ENCODE measurements around the gene OR5AR1.

Gene OR5AR1

GRCh38 chr11:56693428-56693827 is 29.9 kb downstream of the OR5AR1 start:
- no peak overlapping the region for H3K4me3 ChIP-seq (ENCODE audit: low read depth, low read length)
- H3K79me2 ChIP-seq (ENCODE audit: control insufficient read depth, insufficient read depth, low read length, unreplicated experiment): no peaks in the 10 kb centered on the region
- H3K27ac ChIP-seq (ENCODE audit: low read depth, low read length): no peak overlapping the region
- no peaks in the 10 kb centered on the region for H3K27me3 ChIP-seq (ENCODE audit: insufficient read depth, low read length)
- no peaks in the 10 kb centered on the region for H3K4me1 ChIP-seq (ENCODE audit: control insufficient read depth, insufficient read depth, low read length, unreplicated experiment)
- H3K36me3 ChIP-seq (ENCODE audit: insufficient read depth, low read length): no peaks in the 10 kb centered on the region
- H2AFZ ChIP-seq (ENCODE audit: low read length, unreplicated experiment): no peak overlapping the region

- no peaks in the 10 kb centered on the region for H3K4me1 ChIP-seq (ENCODE audit: control insufficient read depth, insufficient read depth, low read length, unreplicated experiment)
- H3K27ac ChIP-seq (ENCODE audit: low read depth, low read length): no peak within 1 kb of the TSS
- no peaks in the 10 kb centered on the region for H3K27me3 ChIP-seq (ENCODE audit: insufficient read depth, low read length)
- no peaks in the 10 kb centered on the region for H3K36me3 ChIP-seq (ENCODE audit: insufficient read depth, low read length)
- no peaks in the 10 kb centered on the region for H3K79me2 ChIP-seq (ENCODE audit: control insufficient read depth, insufficient read depth, low read length, unreplicated experiment)
- no peak within 1 kb of the TSS for H3K4me3 ChIP-seq (ENCODE audit: low read depth, low read length)
- no peak within 1 kb of the TSS for H2AFZ ChIP-seq (ENCODE audit: low read length, unreplicated experiment)
Observed at GRCh38 chr11:56698795-56699194, 35.3 kb downstream of the OR5AR1 start, which contains the start of gene OR9G1. Gene OR9G1 (plus strand): TSS chr11:56699095. CDS start chr11:56700388, 1,293 bp downstream.

GRCh38 chr11:56700242-56700913 is 36.9 kb downstream of the OR5AR1 start:
- H3K27me3 ChIP-seq (ENCODE audit: insufficient read depth, low read length): no peaks in the 10 kb centered on the region
- no peaks in the 10 kb centered on the region for H3K36me3 ChIP-seq (ENCODE audit: insufficient read depth, low read length)
- no peaks in the 10 kb centered on the region for H3K4me1 ChIP-seq (ENCODE audit: control insufficient read depth, insufficient read depth, low read length, unreplicated experiment)
- H2AFZ ChIP-seq (ENCODE audit: low read length, unreplicated experiment): no peak overlapping the region
- no peak overlapping the region for H3K4me3 ChIP-seq (ENCODE audit: low read depth, low read length)
- no peak overlapping the region for H3K27ac ChIP-seq (ENCODE audit: low read depth, low read length)
- no peaks in the 10 kb centered on the region for H3K79me2 ChIP-seq (ENCODE audit: control insufficient read depth, insufficient read depth, low read length, unreplicated experiment)

- Histone ChIP-seq H3K4me3 (ENCODE audit: low read depth, low read length) (no peak overlapping the region), H2AFZ (ENCODE audit: low read length, unreplicated experiment) (no peak overlapping the region), H3K36me3 (ENCODE audit: insufficient read depth, low read length) (no peaks in the 10 kb centered on the region), H3K79me2 (ENCODE audit: control insufficient read depth, insufficient read depth, low read length, unreplicated experiment) (no peaks in the 10 kb centered on the region), H3K4me1 (ENCODE audit: control insufficient read depth, insufficient read depth, low read length, unreplicated experiment) (no peaks in the 10 kb centered on the region), H3K27ac (ENCODE audit: low read depth, low read length) (no peak overlapping the region), H3K27me3 (ENCODE audit: insufficient read depth, low read length) (no peaks in the 10 kb centered on the region)
Observed at GRCh38 chr11:56700914-56701485, 37.5 kb downstream of the OR5AR1 start.

GRCh38 chr11:56705784-56706396 is 42.4 kb downstream of the OR5AR1 start:
- Histone ChIP-seq H3K27me3 (ENCODE audit: insufficient read depth, low read length) (no peaks in the 10 kb centered on the region), H3K4me1 (ENCODE audit: control insufficient read depth, insufficient read depth, low read length, unreplicated experiment) (no peaks in the 10 kb centered on the region), H3K27ac (ENCODE audit: low read depth, low read length) (no peak overlapping the region), H3K36me3 (ENCODE audit: insufficient read depth, low read length) (no peaks in the 10 kb centered on the region), H3K79me2 (ENCODE audit: control insufficient read depth, insufficient read depth, low read length, unreplicated experiment) (no peaks in the 10 kb centered on the region), H3K4me3 (ENCODE audit: low read depth, low read length) (no peak overlapping the region), H2AFZ (ENCODE audit: low read length, unreplicated experiment) (no peak overlapping the region)

- Histone ChIP-seq H2AFZ (ENCODE audit: low read length, unreplicated experiment) (no peak overlapping the region), H3K4me3 (ENCODE audit: low read depth, low read length) (no peak overlapping the region), H3K27me3 (ENCODE audit: insufficient read depth, low read length) (no peaks in the 10 kb centered on the region), H3K36me3 (ENCODE audit: insufficient read depth, low read length) (no peaks in the 10 kb centered on the region), H3K4me1 (ENCODE audit: control insufficient read depth, insufficient read depth, low read length, unreplicated experiment) (no peaks in the 10 kb centered on the region), H3K79me2 (ENCODE audit: control insufficient read depth, insufficient read depth, low read length, unreplicated experiment) (no peaks in the 10 kb centered on the region), H3K27ac (ENCODE audit: low read depth, low read length) (no peak overlapping the region)
Observed at GRCh38 chr11:56706486-56706885, 43.0 kb downstream of the OR5AR1 start.

GRCh38 chr11:56714206-56714605 is 50.7 kb downstream of the OR5AR1 start:
- Histone ChIP-seq H3K4me1 (ENCODE audit: control insufficient read depth, insufficient read depth, low read length, unreplicated experiment) (no peaks in the 10 kb centered on the region), H3K4me3 (ENCODE audit: low read depth, low read length) (no peak overlapping the region), H3K79me2 (ENCODE audit: control insufficient read depth, insufficient read depth, low read length, unreplicated experiment) (no peaks in the 10 kb centered on the region), H3K27me3 (ENCODE audit: insufficient read depth, low read length) (no peaks in the 10 kb centered on the region), H3K36me3 (ENCODE audit: insufficient read depth, low read length) (no peaks in the 10 kb centered on the region), H3K27ac (ENCODE audit: low read depth, low read length) (no peak overlapping the region), H2AFZ (ENCODE audit: low read length, unreplicated experiment) (no peak overlapping the region)

Measured in ACC112 (cell line).